ENCODE measurements around the gene COL5A2.

DNA sequence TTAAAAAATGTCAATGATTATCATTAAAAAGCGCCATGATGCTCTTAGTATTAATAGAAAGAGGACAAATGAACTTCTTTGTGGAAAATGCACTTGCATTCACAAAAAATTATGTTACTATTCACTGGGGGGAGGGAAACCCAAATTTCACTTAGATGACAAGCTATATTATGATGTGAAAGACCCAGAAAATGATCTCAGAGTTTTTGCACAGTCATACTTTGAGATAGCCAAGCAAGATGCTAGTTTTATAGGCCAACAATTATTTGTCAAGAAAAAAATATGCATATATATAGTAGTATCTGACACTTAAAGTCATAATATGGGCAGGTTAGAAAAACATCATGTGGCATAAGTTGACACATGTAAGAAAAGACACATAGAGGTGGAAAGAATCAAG is 31.6 kb downstream of the COL5A2 start:
- TF ChIP-seq GABPA (IDR thresholded peaks at IDR 0.05 in 1 of 2, conservative IDR thresholded peaks at IDR 0.05 in 1 of 2) (no peak), JUND (IDR thresholded peaks at IDR 0.05) (no peak), YY1 (IDR thresholded peaks at IDR 0.05) (no peak), TAF1 (conservative IDR thresholded peaks at IDR 0.05) (no peak), RAD21 (IDR thresholded peaks at IDR 0.05) (no peak), EGR1 (IDR thresholded peaks at IDR 0.05; ENCODE audit: low read depth in 2 of 2) (no peak), SP1 (IDR thresholded peaks at IDR 0.05) (no peak)
- TF ChIP-seq, protein P1, sequence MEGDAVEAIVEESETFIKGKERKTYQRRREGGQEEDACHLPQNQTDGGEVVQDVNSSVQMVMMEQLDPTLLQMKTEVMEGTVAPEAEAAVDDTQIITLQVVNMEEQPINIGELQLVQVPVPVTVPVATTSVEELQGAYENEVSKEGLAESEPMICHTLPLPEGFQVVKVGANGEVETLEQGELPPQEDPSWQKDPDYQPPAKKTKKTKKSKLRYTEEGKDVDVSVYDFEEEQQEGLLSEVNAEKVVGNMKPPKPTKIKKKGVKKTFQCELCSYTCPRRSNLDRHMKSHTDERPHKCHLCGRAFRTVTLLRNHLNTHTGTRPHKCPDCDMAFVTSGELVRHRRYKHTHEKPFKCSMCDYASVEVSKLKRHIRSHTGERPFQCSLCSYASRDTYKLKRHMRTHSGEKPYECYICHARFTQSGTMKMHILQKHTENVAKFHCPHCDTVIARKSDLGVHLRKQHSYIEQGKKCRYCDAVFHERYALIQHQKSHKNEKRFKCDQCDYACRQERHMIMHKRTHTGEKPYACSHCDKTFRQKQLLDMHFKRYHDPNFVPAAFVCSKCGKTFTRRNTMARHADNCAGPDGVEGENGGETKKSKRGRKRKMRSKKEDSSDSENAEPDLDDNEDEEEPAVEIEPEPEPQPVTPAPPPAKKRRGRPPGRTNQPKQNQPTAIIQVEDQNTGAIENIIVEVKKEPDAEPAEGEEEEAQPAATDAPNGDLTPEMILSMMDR (IDR thresholded peaks at IDR 0.05; ENCODE audit: low read depth, low read length, missing input control) = no peak
- TF ChIP-seq, protein P2, sequence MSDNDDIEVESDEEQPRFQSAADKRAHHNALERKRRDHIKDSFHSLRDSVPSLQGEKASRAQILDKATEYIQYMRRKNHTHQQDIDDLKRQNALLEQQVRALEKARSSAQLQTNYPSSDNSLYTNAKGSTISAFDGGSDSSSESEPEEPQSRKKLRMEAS (IDR thresholded peaks at IDR 0.05) = no peak
- TF ChIP-seq, protein P3, sequence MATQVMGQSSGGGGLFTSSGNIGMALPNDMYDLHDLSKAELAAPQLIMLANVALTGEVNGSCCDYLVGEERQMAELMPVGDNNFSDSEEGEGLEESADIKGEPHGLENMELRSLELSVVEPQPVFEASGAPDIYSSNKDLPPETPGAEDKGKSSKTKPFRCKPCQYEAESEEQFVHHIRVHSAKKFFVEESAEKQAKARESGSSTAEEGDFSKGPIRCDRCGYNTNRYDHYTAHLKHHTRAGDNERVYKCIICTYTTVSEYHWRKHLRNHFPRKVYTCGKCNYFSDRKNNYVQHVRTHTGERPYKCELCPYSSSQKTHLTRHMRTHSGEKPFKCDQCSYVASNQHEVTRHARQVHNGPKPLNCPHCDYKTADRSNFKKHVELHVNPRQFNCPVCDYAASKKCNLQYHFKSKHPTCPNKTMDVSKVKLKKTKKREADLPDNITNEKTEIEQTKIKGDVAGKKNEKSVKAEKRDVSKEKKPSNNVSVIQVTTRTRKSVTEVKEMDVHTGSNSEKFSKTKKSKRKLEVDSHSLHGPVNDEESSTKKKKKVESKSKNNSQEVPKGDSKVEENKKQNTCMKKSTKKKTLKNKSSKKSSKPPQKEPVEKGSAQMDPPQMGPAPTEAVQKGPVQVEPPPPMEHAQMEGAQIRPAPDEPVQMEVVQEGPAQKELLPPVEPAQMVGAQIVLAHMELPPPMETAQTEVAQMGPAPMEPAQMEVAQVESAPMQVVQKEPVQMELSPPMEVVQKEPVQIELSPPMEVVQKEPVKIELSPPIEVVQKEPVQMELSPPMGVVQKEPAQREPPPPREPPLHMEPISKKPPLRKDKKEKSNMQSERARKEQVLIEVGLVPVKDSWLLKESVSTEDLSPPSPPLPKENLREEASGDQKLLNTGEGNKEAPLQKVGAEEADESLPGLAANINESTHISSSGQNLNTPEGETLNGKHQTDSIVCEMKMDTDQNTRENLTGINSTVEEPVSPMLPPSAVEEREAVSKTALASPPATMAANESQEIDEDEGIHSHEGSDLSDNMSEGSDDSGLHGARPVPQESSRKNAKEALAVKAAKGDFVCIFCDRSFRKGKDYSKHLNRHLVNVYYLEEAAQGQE (IDR thresholded peaks at IDR 0.05) = no peak
- TF ChIP-seq, protein P4, sequence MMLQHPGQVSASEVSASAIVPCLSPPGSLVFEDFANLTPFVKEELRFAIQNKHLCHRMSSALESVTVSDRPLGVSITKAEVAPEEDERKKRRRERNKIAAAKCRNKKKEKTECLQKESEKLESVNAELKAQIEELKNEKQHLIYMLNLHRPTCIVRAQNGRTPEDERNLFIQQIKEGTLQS (IDR thresholded peaks at IDR 0.05) = no peak
